GM10266 (cell line): ENCODE measurements around the gene MMP15.

ENCODE experiments used
- DNase-seq: peaks from one replicate; pipeline ENCODE4 v3.0.0; 2012; ENCODE audit errors: extremely low spot score
- TF ChIP-seq, protein P1 (sequence below): IDR thresholded peaks from 2 replicates; pipeline ENCODE4 v1.5.1; 2012; ENCODE audit warnings: mild to moderate bottlenecking, low read depth; ENCODE audit not compliant: control insufficient read depth, insufficient read depth; ENCODE audit errors: missing control alignments

The MMP15 gene

GRCh38 chr16:58034774-58035173 is 9.2 kb downstream of the MMP15 start:
- TF ChIP-seq, protein P1, sequence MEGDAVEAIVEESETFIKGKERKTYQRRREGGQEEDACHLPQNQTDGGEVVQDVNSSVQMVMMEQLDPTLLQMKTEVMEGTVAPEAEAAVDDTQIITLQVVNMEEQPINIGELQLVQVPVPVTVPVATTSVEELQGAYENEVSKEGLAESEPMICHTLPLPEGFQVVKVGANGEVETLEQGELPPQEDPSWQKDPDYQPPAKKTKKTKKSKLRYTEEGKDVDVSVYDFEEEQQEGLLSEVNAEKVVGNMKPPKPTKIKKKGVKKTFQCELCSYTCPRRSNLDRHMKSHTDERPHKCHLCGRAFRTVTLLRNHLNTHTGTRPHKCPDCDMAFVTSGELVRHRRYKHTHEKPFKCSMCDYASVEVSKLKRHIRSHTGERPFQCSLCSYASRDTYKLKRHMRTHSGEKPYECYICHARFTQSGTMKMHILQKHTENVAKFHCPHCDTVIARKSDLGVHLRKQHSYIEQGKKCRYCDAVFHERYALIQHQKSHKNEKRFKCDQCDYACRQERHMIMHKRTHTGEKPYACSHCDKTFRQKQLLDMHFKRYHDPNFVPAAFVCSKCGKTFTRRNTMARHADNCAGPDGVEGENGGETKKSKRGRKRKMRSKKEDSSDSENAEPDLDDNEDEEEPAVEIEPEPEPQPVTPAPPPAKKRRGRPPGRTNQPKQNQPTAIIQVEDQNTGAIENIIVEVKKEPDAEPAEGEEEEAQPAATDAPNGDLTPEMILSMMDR: no peak
- no peak for DNase-seq

DNA sequence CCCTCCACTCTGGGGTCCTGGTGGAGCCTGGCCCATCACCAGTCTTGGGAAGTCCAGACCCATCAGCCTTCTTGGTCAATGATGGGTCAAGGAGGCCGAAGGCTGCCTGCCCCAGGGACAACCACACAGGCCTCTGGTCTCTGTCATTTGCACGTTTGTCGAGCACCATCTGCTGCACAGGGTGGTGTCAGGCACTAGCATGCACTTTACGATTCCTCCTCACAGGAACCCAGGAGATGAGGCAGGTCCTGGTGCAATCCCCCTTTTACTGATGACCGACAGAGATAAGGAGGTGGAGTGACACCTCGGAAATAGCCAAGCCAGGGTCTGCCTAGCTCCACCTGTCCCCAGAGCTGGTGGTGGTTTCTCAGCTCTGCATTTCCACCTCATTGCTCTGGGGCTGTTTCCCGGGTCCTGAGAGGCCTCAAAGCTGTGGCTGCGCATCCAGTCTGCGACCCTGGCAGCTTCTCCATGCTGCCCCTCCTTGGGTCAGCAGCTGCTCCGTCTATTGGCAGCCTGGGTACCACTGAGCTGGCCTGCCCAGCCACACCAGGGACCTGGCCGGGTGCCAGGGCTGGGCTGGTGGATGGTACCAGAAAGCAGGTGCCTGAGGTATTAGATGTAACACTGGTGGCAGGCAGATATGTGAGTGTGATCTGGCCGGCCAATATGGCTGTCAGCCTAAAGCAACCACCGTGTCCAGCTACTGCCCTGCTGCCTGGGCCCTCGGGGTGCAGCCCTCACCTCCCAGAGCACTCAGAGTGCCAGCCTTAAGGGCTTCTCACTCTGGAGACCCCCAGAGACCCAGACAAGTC is 10.0 kb downstream of the MMP15 start:
- TF ChIP-seq, protein P1: no peak

GRCh38 chr16:58036943-58037342 is 11.4 kb downstream of the MMP15 start:
- DNase-seq: no peak
- TF ChIP-seq, protein P1: no peak

More for the DNA sequence above, 10.0 kb downstream of the MMP15 start:
- DNase-seq: no peak

- TF ChIP-seq, protein P1: no peak
- DNase-seq: peak; percentile 13
Measured at GRCh38 chr16:58037365-58038057, 12.0 kb downstream of the MMP15 start.

GRCh38 chr16:58038219-58038641 is 12.7 kb downstream of the MMP15 start:
- DNase-seq: peak; percentile 13
- TF ChIP-seq, protein P1: no peak

DNA sequence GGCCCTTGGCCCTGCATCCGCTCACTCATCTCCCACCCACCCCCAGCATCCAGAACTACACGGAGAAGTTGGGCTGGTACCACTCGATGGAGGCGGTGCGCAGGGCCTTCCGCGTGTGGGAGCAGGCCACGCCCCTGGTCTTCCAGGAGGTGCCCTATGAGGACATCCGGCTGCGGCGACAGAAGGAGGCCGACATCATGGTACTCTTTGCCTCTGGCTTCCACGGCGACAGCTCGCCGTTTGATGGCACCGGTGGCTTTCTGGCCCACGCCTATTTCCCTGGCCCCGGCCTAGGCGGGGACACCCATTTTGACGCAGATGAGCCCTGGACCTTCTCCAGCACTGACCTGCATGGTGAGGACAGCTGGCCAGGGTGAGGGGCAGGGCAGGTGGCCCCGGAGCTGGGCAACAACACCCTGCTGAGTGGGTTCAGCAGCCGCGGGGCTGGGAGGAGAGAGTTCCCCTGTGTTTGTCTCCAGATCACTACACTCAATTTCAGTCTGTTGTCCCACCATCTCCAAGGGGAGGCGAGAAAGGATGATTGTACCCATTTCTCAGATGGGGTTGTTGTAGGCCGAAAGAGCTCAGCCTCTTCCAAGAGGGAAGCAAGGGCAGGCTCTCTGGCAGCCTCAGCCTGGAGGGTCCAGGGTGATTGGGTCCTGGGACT is 14.4 kb downstream of the MMP15 start:
- TF ChIP-seq, protein P1: no peak
- no peak for DNase-seq
